Subcutaneous abdominal adipose tissue (tissue), 5 donors: ENCODE results near the gene TRIL.
A peak's percentile ranks its signal among the peaks of the same experiment; 100 is the strongest.

Experiments used
- H3K27ac ChIP-seq: one replicate; pipeline ENCODE4 v1.7.0; 2013; ENCODE audit warnings: low read depth, mild to moderate bottlenecking, inconsistent platforms, low read length, moderate library complexity
- H3K27me3 ChIP-seq, 5 donors: one replicate each; pipeline ENCODE4 v1.7.0; 2013; ENCODE audit warnings: low read length in 5 of 5, inconsistent platforms in 1 of 5; ENCODE audit not compliant: control insufficient read depth in 5 of 5, insufficient read depth in 4 of 5
- H3K36me3 ChIP-seq, 5 donors: one replicate each; pipeline ENCODE4 v1.7.0; 2013; ENCODE audit warnings: low read length in 5 of 5; ENCODE audit not compliant: control insufficient read depth in 5 of 5, insufficient read depth in 5 of 5
- H3K4me1 ChIP-seq, 5 donors: one replicate each; pipeline ENCODE4 v1.7.0; 2013; ENCODE audit warnings: low read length in 5 of 5, mild to moderate bottlenecking in 3 of 5, moderate library complexity in 1 of 5; ENCODE audit not compliant: control insufficient read depth in 5 of 5, insufficient read depth in 5 of 5
- H3K4me3 ChIP-seq, 5 donors: one replicate each; pipeline ENCODE4 v1.7.0; 2013; ENCODE audit warnings: low read length in 5 of 5, low read depth in 1 of 5
- H3K9ac ChIP-seq, 5 donors: one replicate each; pipeline ENCODE4 v1.7.0; 2013; ENCODE audit warnings: low read length in 5 of 5, mild to moderate bottlenecking in 4 of 5, moderate library complexity in 3 of 5
- H3K9me3 ChIP-seq, 5 donors: one replicate each; pipeline ENCODE4 v1.7.0; 2013; ENCODE audit warnings: low read length in 5 of 5; ENCODE audit not compliant: control insufficient read depth in 5 of 5
- donor health status: healthy.
- donor health status: healthy.
- donor health status: healthy.
- donor health status: healthy.
- donor health status: healthy.

The TRIL gene

GRCh38 chr7:28931565-28931964, 26.6 kb downstream of the TRIL start:
- Histone ChIP-seq H3K9ac (no peak overlapping the region), H3K4me3 (no peak overlapping the region), H3K9me3 (no peaks in the 10 kb centered on the region), H3K27ac (no peak overlapping the region), H3K27me3 (peaks cover 0 to 3% (median 0%) of the 10 kb centered on the region in 5 donors), H3K36me3 (no peaks in the 10 kb centered on the region), H3K4me1 (peaks cover 2 to 21% (median 15%) of the 10 kb centered on the region in 5 donors)

GRCh38 chr7:28926871-28927597, 31.1 kb downstream of the TRIL start:
- no peak overlapping the region for H3K27ac ChIP-seq

GRCh38 chr7:28922624-28923331, 35.4 kb downstream of the TRIL start:
- Histone ChIP-seq H3K4me1 (peaks cover 0 to 23% (median 16%) of the 10 kb centered on the region in 5 donors), H3K9me3 (no peaks in the 10 kb centered on the region), H3K9ac (no peak overlapping the region), H3K4me3 (no peak overlapping the region), H3K27ac (no peak overlapping the region), H3K27me3 (peaks cover 0 to 4% (median 0%) of the 10 kb centered on the region in 5 donors), H3K36me3 (no peaks in the 10 kb centered on the region)

More at GRCh38 chr7:28926871-28927597, 31.1 kb downstream of the TRIL start:
- peak overlapping the region; percentile 58 to 74 (median 70) for H3K4me3 ChIP-seq
- H3K9me3 ChIP-seq: no peaks in the 10 kb centered on the region
- peaks cover 0 to 23% (median 14%) of the 10 kb centered on the region in 5 donors for H3K4me1 ChIP-seq
- peak overlapping the region in 3 of 5 donors; percentile 50 to 65 (median 52) for H3K9ac ChIP-seq
- no peaks in the 10 kb centered on the region for H3K36me3 ChIP-seq
- peaks cover 0 to 4% (median 0%) of the 10 kb centered on the region in 5 donors for H3K27me3 ChIP-seq

- H3K36me3 ChIP-seq: no peaks in the 10 kb centered on the region
- H3K9me3 ChIP-seq: no peaks in the 10 kb centered on the region
- H3K4me1 ChIP-seq: peaks cover 0 to 17% (median 12%) of the 10 kb centered on the region in 5 donors
- H3K27me3 ChIP-seq: peaks cover 0 to 4% (median 0%) of the 10 kb centered on the region in 5 donors
- no peak overlapping the region for H3K4me3 ChIP-seq
- H3K27ac ChIP-seq: no peak overlapping the region
- no peak overlapping the region for H3K9ac ChIP-seq
These were observed 36.3 kb downstream of the TRIL start for GRCh38 chr7:28921822-28922221.

GRCh38 chr7:28920424-28920823, 37.7 kb downstream of the TRIL start:
- H3K36me3 ChIP-seq: no peaks in the 10 kb centered on the region
- no peak overlapping the region for H3K9ac ChIP-seq
- no peak overlapping the region for H3K27ac ChIP-seq
- H3K27me3 ChIP-seq: no peaks in the 10 kb centered on the region
- H3K4me1 ChIP-seq: peaks cover 0 to 12% (median 7%) of the 10 kb centered on the region in 5 donors
- no peak overlapping the region for H3K4me3 ChIP-seq
- no peaks in the 10 kb centered on the region for H3K9me3 ChIP-seq

- no peaks in the 10 kb centered on the region for H3K9me3 ChIP-seq
- peaks cover 0 to 12% (median 7%) of the 10 kb centered on the region in 5 donors for H3K4me1 ChIP-seq
- no peak overlapping the region for H3K9ac ChIP-seq
- no peaks in the 10 kb centered on the region for H3K27me3 ChIP-seq
- H3K36me3 ChIP-seq: no peaks in the 10 kb centered on the region
- H3K4me3 ChIP-seq: no peak overlapping the region
- no peak overlapping the region for H3K27ac ChIP-seq
These were observed 38.6 kb downstream of the TRIL start for GRCh38 chr7:28919510-28919909.

- Histone ChIP-seq H3K4me3 (no peak overlapping the region), H3K36me3 (no peaks in the 10 kb centered on the region), H3K9me3 (peaks cover 0 to 11% (median 6%) of the 10 kb centered on the region in 5 donors), H3K9ac (no peak overlapping the region), H3K27me3 (no peaks in the 10 kb centered on the region), H3K27ac (no peak overlapping the region), H3K4me1 (peaks cover 0 to 11% (median 4%) of the 10 kb centered on the region in 5 donors)
These were observed 49.4 kb downstream of the TRIL start for GRCh38 chr7:28908775-28909174.

GRCh38 chr7:28905464-28905863, 52.7 kb downstream of the TRIL start:
- peaks cover 0 to 11% (median 4%) of the 10 kb centered on the region in 5 donors for H3K4me1 ChIP-seq
- H3K4me3 ChIP-seq: no peak overlapping the region
- no peak overlapping the region for H3K9ac ChIP-seq
- H3K27ac ChIP-seq: no peak overlapping the region
- H3K36me3 ChIP-seq: no peaks in the 10 kb centered on the region
- H3K27me3 ChIP-seq: no peaks in the 10 kb centered on the region
- H3K9me3 ChIP-seq: peaks cover 0 to 2% (median 0%) of the 10 kb centered on the region in 5 donors

GRCh38 chr7:28904578-28905048, 53.5 kb downstream of the TRIL start:
- no peak overlapping the region for H3K27ac ChIP-seq
- H3K4me1 ChIP-seq: peaks cover 0 to 11% (median 4%) of the 10 kb centered on the region in 5 donors
- no peaks in the 10 kb centered on the region for H3K27me3 ChIP-seq
- no peaks in the 10 kb centered on the region for H3K9me3 ChIP-seq
- no peak overlapping the region for H3K9ac ChIP-seq
- peak overlapping the region; percentile 35 to 70 (median 47) for H3K4me3 ChIP-seq
- H3K36me3 ChIP-seq: no peaks in the 10 kb centered on the region
